K562 (cell line): ENCODE measurements around the gene DENND2A. TPM values are rescaled to one million over a fixed set of nuclear protein-coding genes. Genes with fewer than 3 reads are reported as not detected.

ENCODE experiments used
- DPF2 ChIP-seq: fragments of 450-650 bp; IDR thresholded peaks from 2 replicates; pipeline ENCODE4 v1.6.1; 2016
- GTF2A2 ChIP-seq: IDR thresholded peaks from 2 replicates; pipeline ENCODE4 v1.6.1; 2016; ENCODE audit warnings: mild to moderate bottlenecking, missing genetic modification characterization, missing compliant biosample characterization
- HMG20A ChIP-seq: fragments of 450-650 bp; formaldehyde crosslinking; conservative IDR thresholded peaks from 2 replicates; pipeline ENCODE4 v1.4.0; 2020; ENCODE audit warnings: mild to moderate bottlenecking, mixed read lengths
- KLF13 ChIP-seq: fragments of 450-650 bp; IDR thresholded peaks from 2 replicates; pipeline ENCODE4 v1.6.1; 2016; ENCODE audit warnings: missing genetic modification characterization, low read depth, mild to moderate bottlenecking, missing compliant biosample characterization, moderate library complexity, borderline replicate concordance
- NR1H2 ChIP-seq: sonication (generic); formaldehyde crosslinking; IDR thresholded peaks from 2 replicates; pipeline ENCODE4 v1.4.0; 2020; ENCODE audit warnings: mild to moderate bottlenecking, missing genetic modification reagents
- SRSF7 ChIP-seq: fragments of 200-400 bp; formaldehyde crosslinking; optimal IDR thresholded peaks from 2 replicates; pipeline ENCODE3; 2017; ENCODE audit warnings: mild to moderate bottlenecking, low read depth, low read length
- ZNF695 ChIP-seq: fragments of 450-650 bp; formaldehyde crosslinking; IDR thresholded peaks from 2 replicates; pipeline ENCODE4 v1.4.0; 2020; ENCODE audit warnings: mild to moderate bottlenecking, moderate library complexity
- ZSCAN32 ChIP-seq: fragments of 450-650 bp; formaldehyde crosslinking; IDR thresholded peaks from 2 replicates; pipeline ENCODE4 v1.4.0; 2020; ENCODE audit warnings: mild to moderate bottlenecking, moderate library complexity
- polyA plus RNA-seq, 8 experiments: library from polyadenylated mRNA; depleted of rRNA in 4 of 8; stranded (reverse) in 5 of 8; unstranded in 3 of 8; fragments of >200 nt; fragmentation: Nextera tagmentation in 2 of 8; fragmentation: Illumina TruSeq in 1 of 8; extraction: Ambion mirVana in 2 of 8; extraction: Trizol in 1 of 8; gene quantifications; 2 replicates each; pipeline versions ENCODE4 v1.2.1 to v1.2.3, GENCODE V29; 2011 to 2014; ENCODE audit warnings: inconsistent platforms in 1 of 8, missing spikeins in 1 of 8
- total RNA-seq, 7 experiments: library from RNA; depleted of rRNA in 6 of 7; stranded (reverse); fragments of >200 nt in 6 of 7; fragmentation: Illumina TruSeq in 2 of 7; extraction: Trizol in 2 of 7; gene quantifications; 2 replicates each; pipeline versions ENCODE4 v1.2.1 to v1.2.3, GENCODE V29; 2011 to 2021; ENCODE audit warnings: low replicate concordance in 1 of 7
- TF ChIP-seq, protein P1 (sequence below): sonication (generic); formaldehyde crosslinking; IDR thresholded peaks from 2 replicates; pipeline ENCODE4 v1.8.0; 2022; ENCODE audit warnings: mild to moderate bottlenecking, missing genetic modification reagents
- TF ChIP-seq, protein P2 (sequence below): IDR thresholded peaks from 2 replicates; pipeline ENCODE4 v1.6.1; 2012; ENCODE audit warnings: low read depth, low read length, improper control_type of control experiment, borderline replicate concordance
- TF ChIP-seq, protein P3 (sequence below): fragments of 250-450 bp; sonication (Bioruptor Pico); IDR thresholded peaks from 2 replicates; pipeline ENCODE4 v1.8.0; 2022; ENCODE audit warnings: moderate library complexity, mild to moderate bottlenecking, inconsistent platforms
- TF ChIP-seq, protein P4 (sequence below): sonication (generic); formaldehyde crosslinking; IDR thresholded peaks from 2 replicates; pipeline ENCODE4 v1.8.1; 2023; ENCODE audit warnings: mild to moderate bottlenecking, missing genetic modification reagents, moderate library complexity
- TF ChIP-seq, protein P5 (sequence below): fragments of 250-450 bp; sonication (Bioruptor Pico); IDR thresholded peaks from 2 replicates; pipeline ENCODE4 v1.4.0; 2020; ENCODE audit warnings: mild to moderate bottlenecking, moderate library complexity
- TF ChIP-seq, protein P6 (sequence below): sonication (generic); formaldehyde crosslinking; IDR thresholded peaks from 2 replicates; pipeline ENCODE4 v1.8.0; 2023; ENCODE audit warnings: mild to moderate bottlenecking, missing genetic modification reagents

The DENND2A gene
- total and polyA plus RNA-seq, 9 of the 15 experiments (the other 6 are each of a cell fraction or from before 2014, with no cell fraction given) = not detected

DNA sequence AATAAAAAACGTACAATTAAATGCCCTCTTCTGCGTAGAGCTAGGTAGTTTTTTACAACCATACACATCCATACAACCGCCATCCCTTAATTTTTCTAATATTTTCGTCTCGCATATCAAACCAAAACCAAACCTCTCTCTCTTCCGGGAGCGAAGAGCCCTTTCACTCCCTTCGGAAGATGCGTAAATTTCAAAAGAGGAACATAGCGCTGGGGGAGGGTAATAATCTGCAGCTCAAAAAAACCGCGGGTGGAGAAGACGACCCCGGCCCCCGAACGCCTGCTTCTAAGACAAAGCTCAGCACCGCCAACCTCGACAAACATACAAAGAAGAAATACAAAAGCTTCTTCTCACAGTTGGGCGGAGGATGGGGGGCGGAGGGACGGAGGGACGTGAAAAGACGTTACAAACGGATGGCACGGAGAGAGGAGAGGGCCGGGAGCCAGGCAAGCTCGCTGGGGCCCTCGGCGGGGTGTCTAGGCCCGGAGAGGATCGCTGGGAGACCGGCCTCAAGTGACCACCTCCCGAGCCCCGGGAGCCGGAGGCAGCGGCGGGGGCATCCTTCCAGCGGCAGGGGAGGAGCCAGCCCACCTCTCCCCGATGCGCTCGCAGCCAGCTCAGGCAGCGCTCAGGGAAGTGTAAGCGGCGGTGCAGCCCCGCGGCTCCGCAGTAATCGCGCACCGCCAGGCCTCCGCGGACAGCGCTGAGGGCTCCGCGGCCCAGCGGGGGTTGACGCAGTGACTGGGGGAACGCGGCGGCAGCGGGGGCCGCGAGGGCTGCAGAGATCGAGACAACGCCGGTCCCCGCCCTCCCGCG, 162.2 kb downstream of the DENND2A start (continued):
- TF ChIP-seq, protein P1, sequence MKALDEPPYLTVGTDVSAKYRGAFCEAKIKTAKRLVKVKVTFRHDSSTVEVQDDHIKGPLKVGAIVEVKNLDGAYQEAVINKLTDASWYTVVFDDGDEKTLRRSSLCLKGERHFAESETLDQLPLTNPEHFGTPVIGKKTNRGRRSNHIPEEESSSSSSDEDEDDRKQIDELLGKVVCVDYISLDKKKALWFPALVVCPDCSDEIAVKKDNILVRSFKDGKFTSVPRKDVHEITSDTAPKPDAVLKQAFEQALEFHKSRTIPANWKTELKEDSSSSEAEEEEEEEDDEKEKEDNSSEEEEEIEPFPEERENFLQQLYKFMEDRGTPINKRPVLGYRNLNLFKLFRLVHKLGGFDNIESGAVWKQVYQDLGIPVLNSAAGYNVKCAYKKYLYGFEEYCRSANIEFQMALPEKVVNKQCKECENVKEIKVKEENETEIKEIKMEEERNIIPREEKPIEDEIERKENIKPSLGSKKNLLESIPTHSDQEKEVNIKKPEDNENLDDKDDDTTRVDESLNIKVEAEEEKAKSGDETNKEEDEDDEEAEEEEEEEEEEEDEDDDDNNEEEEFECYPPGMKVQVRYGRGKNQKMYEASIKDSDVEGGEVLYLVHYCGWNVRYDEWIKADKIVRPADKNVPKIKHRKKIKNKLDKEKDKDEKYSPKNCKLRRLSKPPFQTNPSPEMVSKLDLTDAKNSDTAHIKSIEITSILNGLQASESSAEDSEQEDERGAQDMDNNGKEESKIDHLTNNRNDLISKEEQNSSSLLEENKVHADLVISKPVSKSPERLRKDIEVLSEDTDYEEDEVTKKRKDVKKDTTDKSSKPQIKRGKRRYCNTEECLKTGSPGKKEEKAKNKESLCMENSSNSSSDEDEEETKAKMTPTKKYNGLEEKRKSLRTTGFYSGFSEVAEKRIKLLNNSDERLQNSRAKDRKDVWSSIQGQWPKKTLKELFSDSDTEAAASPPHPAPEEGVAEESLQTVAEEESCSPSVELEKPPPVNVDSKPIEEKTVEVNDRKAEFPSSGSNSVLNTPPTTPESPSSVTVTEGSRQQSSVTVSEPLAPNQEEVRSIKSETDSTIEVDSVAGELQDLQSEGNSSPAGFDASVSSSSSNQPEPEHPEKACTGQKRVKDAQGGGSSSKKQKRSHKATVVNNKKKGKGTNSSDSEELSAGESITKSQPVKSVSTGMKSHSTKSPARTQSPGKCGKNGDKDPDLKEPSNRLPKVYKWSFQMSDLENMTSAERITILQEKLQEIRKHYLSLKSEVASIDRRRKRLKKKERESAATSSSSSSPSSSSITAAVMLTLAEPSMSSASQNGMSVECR = no peak; the same call in 1 of the 2 replicates
- peak; percentile 41; the same call in 1 of the 2 replicates for TF ChIP-seq DPF2
- TF ChIP-seq HMG20A (CRISPR knock-in tag) = no peak
- no peak for TF ChIP-seq ZSCAN32 (CRISPR knock-in tag)
- no peak for TF ChIP-seq KLF13 (tag)
- TF ChIP-seq, protein P2, sequence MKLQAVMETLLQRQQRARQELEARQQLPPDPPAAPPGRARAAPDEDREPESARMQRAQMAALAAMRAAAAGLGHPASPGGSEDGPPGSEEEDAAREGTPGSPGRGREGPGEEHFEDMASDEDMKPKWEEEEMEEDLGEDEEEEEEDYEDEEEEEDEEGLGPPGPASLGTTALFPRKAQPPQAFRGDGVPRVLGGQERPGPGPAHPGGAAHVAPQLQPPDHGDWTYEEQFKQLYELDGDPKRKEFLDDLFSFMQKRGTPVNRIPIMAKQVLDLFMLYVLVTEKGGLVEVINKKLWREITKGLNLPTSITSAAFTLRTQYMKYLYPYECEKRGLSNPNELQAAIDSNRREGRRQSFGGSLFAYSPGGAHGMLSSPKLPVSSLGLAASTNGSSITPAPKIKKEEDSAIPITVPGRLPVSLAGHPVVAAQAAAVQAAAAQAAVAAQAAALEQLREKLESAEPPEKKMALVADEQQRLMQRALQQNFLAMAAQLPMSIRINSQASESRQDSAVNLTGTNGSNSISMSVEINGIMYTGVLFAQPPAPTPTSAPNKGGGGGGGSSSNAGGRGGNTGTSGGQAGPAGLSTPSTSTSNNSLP = no peak
- TF ChIP-seq ZNF695 (CRISPR knock-in tag) = no peak
- TF ChIP-seq, protein P3, sequence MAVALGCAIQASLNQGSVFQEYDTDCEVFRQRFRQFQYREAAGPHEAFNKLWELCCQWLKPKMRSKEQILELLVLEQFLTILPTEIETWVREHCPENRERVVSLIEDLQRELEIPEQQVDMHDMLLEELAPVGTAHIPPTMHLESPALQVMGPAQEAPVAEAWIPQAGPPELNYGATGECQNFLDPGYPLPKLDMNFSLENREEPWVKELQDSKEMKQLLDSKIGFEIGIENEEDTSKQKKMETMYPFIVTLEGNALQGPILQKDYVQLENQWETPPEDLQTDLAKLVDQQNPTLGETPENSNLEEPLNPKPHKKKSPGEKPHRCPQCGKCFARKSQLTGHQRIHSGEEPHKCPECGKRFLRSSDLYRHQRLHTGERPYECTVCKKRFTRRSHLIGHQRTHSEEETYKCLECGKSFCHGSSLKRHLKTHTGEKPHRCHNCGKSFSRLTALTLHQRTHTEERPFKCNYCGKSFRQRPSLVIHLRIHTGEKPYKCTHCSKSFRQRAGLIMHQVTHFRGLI (CRISPR knock-in tag) = no peak
- TF ChIP-seq, protein P4, sequence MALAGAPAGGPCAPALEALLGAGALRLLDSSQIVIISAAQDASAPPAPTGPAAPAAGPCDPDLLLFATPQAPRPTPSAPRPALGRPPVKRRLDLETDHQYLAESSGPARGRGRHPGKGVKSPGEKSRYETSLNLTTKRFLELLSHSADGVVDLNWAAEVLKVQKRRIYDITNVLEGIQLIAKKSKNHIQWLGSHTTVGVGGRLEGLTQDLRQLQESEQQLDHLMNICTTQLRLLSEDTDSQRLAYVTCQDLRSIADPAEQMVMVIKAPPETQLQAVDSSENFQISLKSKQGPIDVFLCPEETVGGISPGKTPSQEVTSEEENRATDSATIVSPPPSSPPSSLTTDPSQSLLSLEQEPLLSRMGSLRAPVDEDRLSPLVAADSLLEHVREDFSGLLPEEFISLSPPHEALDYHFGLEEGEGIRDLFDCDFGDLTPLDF (CRISPR knock-in tag) = peak; percentile 55; the same call in 1 of the 2 replicates
- TF ChIP-seq GTF2A2 (tag) = no peak
- TF ChIP-seq, protein P5, sequence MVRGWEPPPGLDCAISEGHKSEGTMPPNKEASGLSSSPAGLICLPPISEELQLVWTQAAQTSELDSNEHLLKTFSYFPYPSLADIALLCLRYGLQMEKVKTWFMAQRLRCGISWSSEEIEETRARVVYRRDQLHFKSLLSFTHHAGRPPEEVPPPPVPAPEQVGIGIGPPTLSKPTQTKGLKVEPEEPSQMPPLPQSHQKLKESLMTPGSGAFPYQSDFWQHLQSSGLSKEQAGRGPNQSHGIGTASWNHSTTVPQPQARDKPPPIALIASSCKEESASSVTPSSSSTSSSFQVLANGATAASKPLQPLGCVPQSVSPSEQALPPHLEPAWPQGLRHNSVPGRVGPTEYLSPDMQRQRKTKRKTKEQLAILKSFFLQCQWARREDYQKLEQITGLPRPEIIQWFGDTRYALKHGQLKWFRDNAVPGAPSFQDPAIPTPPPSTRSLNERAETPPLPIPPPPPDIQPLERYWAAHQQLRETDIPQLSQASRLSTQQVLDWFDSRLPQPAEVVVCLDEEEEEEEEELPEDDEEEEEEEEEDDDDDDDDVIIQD (CRISPR knock-in tag) = no peak
- peak; percentile 49 for TF ChIP-seq SRSF7
- TF ChIP-seq, protein P6, sequence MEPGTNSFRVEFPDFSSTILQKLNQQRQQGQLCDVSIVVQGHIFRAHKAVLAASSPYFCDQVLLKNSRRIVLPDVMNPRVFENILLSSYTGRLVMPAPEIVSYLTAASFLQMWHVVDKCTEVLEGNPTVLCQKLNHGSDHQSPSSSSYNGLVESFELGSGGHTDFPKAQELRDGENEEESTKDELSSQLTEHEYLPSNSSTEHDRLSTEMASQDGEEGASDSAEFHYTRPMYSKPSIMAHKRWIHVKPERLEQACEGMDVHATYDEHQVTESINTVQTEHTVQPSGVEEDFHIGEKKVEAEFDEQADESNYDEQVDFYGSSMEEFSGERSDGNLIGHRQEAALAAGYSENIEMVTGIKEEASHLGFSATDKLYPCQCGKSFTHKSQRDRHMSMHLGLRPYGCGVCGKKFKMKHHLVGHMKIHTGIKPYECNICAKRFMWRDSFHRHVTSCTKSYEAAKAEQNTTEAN = peak; percentile 82
- no peak for TF ChIP-seq NR1H2 (CRISPR knock-in tag)
